Measurements from ENCODE around the gene WSCD1. TPM values are rescaled to one million over a fixed set of nuclear protein-coding genes. Genes with fewer than 3 reads are reported as not detected.

Gene WSCD1
- total RNA-seq, 1 donor from 2014 or later = 3.3 TPM

DNA sequence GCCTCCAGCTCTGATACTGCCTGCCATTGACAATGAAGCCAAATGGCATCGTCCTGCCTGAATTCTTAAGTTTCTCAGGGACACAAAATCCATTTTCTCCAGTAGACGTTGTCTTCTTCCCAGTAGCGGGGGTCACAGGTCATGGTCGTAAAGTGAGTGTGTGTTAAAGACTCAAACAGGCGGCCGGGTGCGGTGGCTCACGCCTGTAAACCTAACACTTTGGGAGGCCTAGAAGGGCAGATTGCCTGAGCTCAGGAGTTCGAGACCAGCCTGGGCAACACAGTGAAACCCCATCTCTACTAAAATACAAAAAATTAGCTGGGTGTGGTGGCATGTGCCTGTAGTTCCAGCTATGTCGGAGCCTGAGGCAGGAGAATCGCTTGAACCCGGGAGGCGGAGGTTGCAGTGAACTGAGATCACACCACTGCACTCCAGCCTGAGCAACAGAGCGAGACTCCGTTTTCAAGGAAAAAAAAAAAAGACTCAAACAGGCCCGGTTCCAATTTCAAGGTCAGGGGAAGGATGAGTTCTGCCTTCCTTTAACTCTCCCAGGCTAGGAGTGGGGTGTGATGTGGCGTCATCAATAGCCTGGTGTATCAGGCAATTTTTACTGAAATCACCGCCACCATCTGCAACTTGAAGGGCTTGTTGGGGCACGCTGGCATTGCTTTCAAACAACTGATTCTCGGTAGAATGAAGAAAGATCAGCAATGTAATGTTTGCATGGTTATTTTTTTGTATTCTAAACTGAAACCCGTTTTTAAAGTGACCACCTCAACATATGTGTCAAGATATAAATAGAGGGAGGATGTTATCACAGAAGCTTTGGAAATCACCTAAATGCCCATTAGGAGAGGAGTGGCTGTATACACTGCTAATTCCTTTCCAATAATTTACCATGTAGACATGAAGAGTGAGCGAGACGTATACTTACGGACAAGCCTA lies 91.0 kb downstream of the WSCD1 start:
- DNase-seq = no peak

DNA sequence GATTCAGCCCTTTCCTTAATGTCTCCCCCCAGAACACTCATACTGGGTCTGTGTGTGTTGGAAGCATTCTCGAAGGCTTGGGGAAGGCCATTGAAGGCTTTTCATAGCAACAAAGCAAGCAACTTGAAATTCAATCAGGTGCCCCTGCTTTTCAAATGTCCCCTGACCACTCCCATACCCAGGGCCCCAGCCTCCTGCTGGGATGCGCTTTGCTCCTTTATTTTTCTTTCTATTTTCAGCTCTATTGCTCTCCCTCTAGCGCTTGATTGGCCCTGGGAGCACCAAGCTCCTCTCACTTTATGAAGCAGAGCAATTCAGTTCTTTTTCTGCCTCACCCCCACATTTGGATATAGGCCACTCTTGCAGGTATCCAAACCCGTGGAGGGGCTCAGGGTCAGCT lies 92.0 kb downstream of the WSCD1 start:
- no peak for DNase-seq

DNA sequence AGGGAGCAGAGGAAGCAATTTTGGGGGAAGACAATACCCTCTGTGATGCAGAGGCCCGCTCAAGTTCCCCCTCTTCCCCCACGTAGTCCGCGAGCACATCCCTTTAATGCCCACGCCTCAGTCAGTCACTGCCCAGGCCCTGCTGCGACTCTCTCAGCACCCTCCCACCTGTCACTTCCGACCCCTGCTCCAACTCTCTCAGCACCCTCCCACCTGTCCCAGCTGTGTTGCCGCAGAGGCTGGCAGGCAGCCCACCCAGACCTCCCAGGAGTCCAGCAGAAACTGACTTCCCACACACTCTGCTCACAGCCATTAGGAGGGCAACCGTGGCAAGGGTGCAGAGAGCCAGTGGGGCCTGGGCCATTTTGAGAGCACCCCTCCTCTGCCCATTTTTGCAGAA lies 92.7 kb downstream of the WSCD1 start:
- no peak for DNase-seq

DNA sequence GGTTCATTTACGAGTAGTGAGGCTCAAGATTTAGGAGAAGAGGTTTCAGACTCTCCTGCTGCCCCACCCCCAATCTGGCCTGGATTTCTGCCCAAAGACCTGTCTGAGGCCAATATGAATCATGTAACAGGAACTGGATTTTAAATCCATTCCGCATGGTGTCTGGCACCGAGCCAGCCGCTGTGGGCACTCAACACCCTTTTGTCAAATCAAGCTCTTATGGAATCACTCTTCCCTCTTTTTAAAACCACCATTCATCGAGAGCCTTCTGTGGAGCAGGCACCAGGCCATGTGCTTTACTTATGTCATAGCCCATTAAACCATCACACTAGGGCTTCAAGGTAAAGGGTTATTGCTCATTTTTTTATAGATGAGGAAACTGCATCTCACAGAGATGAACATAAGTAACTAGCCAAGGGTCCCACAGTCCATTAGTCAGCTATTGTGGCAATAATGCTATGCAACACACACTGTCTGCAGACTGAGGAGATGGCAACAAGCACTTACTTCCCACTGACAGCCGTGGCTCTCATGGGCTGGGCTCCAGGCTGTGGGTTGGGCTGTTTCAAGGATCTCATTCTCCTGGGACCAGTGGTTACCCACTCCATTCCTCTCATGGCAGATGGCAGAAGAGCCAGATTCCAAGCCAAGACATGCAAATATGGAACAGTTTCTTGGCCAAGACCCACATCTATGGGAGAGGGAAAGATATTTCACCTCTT lies 93.6 kb downstream of the WSCD1 start:
- DNase-seq = no peak

DNA sequence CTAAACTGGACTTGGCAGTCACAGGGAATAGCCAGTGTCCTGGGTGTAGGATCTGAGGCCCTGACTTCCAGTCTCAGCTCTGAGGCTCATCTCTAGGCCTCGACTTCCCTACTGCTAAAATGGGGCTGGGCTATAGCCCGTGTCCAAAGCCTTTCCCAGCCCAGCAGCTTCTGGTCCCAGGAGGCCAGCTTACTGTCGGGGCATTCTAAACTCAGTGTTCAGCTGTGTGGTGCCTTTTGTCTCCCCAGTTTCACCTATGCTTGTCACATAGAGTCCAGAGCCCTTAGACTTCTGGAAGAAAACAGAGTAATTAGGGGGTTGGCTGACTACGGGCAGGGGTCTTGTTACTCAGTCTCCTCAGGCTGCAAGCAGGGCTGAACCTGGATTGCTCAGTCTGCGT lies 94.8 kb downstream of the WSCD1 start:
- DNase-seq = no peak

DNA sequence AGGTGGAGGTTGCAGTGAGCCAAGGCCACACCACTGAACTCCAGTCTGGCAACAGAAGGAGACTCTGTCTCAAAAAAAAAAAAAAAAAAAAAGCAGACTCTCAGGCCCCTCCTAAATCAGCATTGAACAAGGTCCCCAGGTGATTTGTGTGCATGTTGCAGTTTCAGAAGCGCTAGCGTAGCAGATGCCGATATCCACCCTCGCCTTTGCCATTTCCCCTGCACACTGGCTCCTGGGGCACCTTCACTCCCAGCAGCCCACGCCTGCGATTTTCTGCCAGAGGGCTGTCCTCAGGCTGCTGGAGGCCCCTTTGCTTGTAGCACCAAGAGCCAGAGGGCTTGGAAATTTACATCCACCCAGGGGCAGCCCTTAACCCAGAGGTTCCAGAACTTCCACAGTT lies 95.6 kb downstream of the WSCD1 start:
- DNase-seq = no peak

DNA sequence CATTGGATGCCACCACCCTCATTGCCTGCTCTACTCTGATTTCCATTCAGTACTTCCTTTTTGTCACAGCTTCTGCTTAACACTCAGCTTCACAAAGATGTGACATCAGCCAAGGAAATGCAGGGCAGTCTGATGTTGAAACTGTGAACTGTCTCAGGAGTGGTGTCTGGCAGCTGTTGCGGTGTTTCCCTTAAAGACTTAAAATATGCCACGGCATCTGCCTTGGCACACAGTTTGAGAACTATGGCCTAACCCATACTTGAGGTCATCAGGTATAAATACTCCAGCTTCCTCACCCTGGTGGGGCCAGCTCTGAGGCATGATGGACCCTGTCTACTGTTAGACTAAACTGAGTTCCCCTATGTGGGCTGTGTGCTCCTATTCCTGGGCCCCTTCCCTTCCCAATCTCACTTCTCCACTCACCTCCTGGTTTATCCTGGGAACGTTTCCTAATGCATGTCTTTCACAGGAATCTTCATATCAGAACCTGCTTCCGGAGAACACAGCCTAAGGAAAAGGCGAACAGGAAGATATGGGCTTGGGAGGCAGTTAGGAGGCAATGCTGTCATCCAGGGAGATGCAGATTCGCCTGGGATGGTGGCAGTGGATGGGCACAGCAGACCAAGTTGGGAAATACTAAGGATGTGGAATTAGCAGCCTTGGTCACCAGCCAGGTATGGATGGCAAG lies 96.5 kb downstream of the WSCD1 start:
- no peak for DNase-seq

DNA sequence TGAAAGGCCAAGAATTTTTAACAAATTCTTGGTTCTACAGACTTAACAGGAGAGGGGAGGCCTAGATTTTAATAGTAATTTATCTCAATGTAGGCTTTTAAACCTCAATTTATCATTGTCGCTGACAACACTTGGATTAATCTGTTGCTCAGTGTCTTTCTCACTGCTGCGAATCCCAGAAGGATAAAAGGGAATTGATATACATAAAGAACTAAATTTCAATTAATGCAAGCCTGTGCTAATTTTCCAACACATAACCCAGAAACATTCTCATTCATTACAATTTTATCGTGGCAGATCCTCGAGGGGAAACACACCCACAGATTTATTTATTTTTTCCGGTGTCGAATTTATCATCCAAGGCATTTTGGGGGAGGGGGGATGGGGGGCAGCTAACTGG lies 98.1 kb downstream of the WSCD1 start:
- DNase-seq = no peak

DNA sequence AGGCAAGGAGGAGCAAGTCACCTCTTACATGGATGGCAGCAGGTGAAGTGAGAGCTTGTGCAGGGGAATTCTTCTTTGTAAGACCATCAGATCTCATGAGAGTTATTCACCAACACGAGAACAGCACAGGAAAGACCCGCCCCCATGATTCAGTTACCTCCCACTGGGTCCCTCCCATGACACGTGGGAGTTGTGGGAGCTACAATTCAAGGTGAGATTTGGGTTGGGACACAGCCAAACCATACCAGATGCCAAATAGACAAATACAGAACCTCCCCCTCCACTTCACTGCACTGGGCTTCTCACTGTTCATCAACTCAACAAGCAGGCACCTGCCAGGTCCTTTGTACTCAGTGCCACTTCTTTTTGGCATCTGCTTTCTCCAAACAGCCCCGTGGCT lies 100.2 kb downstream of the WSCD1 start:
- no peak for DNase-seq

DNA sequence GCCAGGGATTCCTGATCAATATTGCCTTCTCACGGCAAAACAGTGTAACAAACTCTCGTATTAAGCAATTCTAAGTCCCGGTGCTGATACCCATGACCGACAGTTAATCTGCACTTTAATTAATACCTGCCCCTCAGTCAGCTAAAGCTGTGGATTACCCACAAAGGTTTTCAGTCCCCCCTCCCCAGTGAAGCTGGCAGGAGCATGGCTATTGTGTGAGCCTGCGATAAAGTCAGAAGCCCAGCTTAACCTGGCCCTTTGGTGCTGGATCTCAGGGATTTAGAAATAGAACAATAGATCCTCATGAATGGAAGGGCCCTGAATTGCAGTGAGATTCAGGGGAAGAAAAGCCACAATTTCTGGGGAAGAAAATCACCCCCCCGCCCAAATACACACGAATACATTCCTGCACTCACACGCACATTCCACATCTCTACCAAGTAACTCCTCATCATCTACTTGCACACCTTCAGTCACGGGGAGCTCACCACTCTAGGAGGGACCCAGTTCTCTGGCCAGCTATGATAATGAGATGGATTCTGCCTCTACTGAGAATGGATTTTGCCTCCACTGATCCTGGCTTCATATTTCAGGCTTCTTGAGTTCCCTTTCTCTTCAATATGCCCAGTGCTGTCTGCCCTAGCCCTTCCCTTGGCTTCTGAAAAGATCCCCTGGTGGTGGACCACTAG lies 102.6 kb downstream of the WSCD1 start:
- DNase-seq = no peak

DNA sequence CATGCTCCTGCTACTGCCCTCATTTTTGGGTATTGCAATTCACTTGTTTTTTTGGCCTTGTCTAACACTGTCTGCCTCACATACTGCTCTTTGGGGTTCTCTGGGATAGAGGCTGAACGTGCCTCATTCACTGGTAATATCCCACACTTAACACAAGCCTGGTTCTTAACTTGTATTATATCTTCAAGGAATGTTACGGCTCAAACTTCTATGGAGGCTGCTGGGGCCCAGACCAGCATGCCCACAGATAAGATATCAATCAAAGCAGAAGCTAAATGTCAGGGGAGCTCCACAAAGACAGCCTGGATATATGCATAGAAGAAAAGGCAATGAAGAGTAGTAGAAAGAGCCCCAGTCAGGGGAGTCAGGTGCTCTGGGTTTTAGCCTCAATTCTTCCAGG lies 103.5 kb downstream of the WSCD1 start:
- DNase-seq = no peak
